Loucy (cell line): ENCODE measurements around the gene ORAI3.
A peak's percentile ranks its signal among the peaks of the same experiment; 100 is the strongest.

Experiments used
- H2AFZ ChIP-seq: fragments of 200-600 bp; sonication (generic); 2 replicates; pipeline ENCODE4 v1.6.0; 2016; ENCODE audit warnings: antibody characterized with exemption, mild to moderate bottlenecking, low read length, moderate library complexity
- H3F3A ChIP-seq: fragments of 200-600 bp; 2 replicates; pipeline ENCODE4 v1.6.0; 2016; ENCODE audit warnings: antibody characterized with exemption, low read depth, mild to moderate bottlenecking
- H3K27me3 ChIP-seq: fragments of 200-600 bp; sonication (generic); 2 replicates; pipeline ENCODE4 v1.6.1; 2014; ENCODE audit warnings: low read length, mild to moderate bottlenecking; ENCODE audit not compliant: insufficient read depth, poor library complexity, severe bottlenecking
- H3K36me3 ChIP-seq: fragments of 200-600 bp; sonication (generic); 2 replicates; pipeline ENCODE4 v1.6.1; 2016; ENCODE audit warnings: low read length; ENCODE audit not compliant: insufficient read depth
- H3K4me1 ChIP-seq: fragments of 200-600 bp; sonication (generic); 2 replicates; pipeline ENCODE4 v1.5.1; 2014; ENCODE audit warnings: low read length, mild to moderate bottlenecking; ENCODE audit not compliant: insufficient read depth, poor library complexity, severe bottlenecking
- H3K4me2 ChIP-seq: fragments of 200-600 bp; sonication (generic); 2 replicates; pipeline ENCODE4 v1.6.0; 2014; ENCODE audit warnings: antibody characterized with exemption, low read length, low read depth, mild to moderate bottlenecking; ENCODE audit not compliant: poor library complexity, severe bottlenecking
- H3K4me3 ChIP-seq: fragments of 200-600 bp; sonication (generic); 2 replicates; pipeline ENCODE4 v1.5.1; 2014; ENCODE audit warnings: low read length, mild to moderate bottlenecking, mixed read lengths; ENCODE audit not compliant: poor library complexity, severe bottlenecking
- H3K79me2 ChIP-seq: fragments of 200-600 bp; sonication (generic); 2 replicates; pipeline ENCODE4 v1.6.1; 2014; ENCODE audit warnings: low read length; ENCODE audit not compliant: insufficient read depth
- H3K9ac ChIP-seq: fragments of 200-600 bp; sonication (generic); 2 replicates; pipeline ENCODE4 v1.6.0; 2014; ENCODE audit warnings: mild to moderate bottlenecking, low read depth, low read length, moderate library complexity; ENCODE audit not compliant: poor library complexity, severe bottlenecking
- H3K9me2 ChIP-seq: fragments of 200-600 bp; sonication (generic); replicated peaks from 2 replicates; pipeline ENCODE4 v1.6.1; 2016; ENCODE audit warnings: low read depth, low read length, mixed read lengths
- H3K9me3 ChIP-seq: fragments of 200-600 bp; sonication (generic); 2 replicates; pipeline ENCODE4 v1.6.1; 2014; ENCODE audit warnings: mild to moderate bottlenecking, antibody characterized with exemption, low read length, low read depth; ENCODE audit not compliant: insufficient read depth
- H4K20me1 ChIP-seq: fragments of 200-600 bp; sonication (generic); 2 replicates; pipeline ENCODE4 v1.6.0; 2014; ENCODE audit warnings: antibody characterized with exemption, low read length, mild to moderate bottlenecking; ENCODE audit not compliant: insufficient read depth, poor library complexity, severe bottlenecking
- CTCF ChIP-seq: fragments of 200-600 bp; sonication (generic); conservative IDR thresholded peaks from 2 replicates; pipeline ENCODE4 v1.5.1; 2014; ENCODE audit warnings: mild to moderate bottlenecking, antibody characterized with exemption, low read length
- EZH2phosphoT487 ChIP-seq: fragments of 200-600 bp; IDR thresholded peaks from 2 replicates; pipeline ENCODE4 v1.6.1; 2018; ENCODE audit warnings: antibody characterized with exemption, mild to moderate bottlenecking, moderate library complexity, borderline replicate concordance

The ORAI3 gene

GRCh38 chr16:30971298-30971697 is 22.4 kb downstream of the ORAI3 start:
- no peak overlapping the region for H2AFZ ChIP-seq
- no peak for TF ChIP-seq CTCF
- no peak for TF ChIP-seq EZH2phosphoT487
- H3K36me3 ChIP-seq = peaks cover 66% of the 10 kb centered on the region; the same call in 1 of the 2 replicates

GRCh38 chr16:30972872-30973271 is 24.0 kb downstream of the ORAI3 start:
- no peaks in the 10 kb centered on the region for H4K20me1 ChIP-seq
- no peak overlapping the region for H3K4me3 ChIP-seq
- no peak overlapping the region for H3K4me2 ChIP-seq
- H3K36me3 ChIP-seq = peaks cover 59% of the 10 kb centered on the region; the same call in 1 of the 2 replicates
- H3K27me3 ChIP-seq = no peaks in the 10 kb centered on the region
- peak; percentile 31; the same call in 1 of the 2 replicates for TF ChIP-seq CTCF
- no peak for TF ChIP-seq EZH2phosphoT487
- no peak overlapping the region for H2AFZ ChIP-seq
- H3K4me1 ChIP-seq = no peaks in the 10 kb centered on the region
- H3K9me2 ChIP-seq = no peaks in the 10 kb centered on the region
- H3K9me3 ChIP-seq = no peaks in the 10 kb centered on the region
- no peak overlapping the region for H3K9ac ChIP-seq
- no peaks in the 10 kb centered on the region for H3K79me2 ChIP-seq
- no peaks in the 10 kb centered on the region for H3F3A ChIP-seq

More at GRCh38 chr16:30971298-30971697, 22.4 kb downstream of the ORAI3 start:
- no peak overlapping the region for H3K4me2 ChIP-seq
- no peak overlapping the region for H3K9ac ChIP-seq
- H4K20me1 ChIP-seq = no peaks in the 10 kb centered on the region
- H3K9me3 ChIP-seq = no peaks in the 10 kb centered on the region
- H3K9me2 ChIP-seq = no peaks in the 10 kb centered on the region
- no peaks in the 10 kb centered on the region for H3F3A ChIP-seq
- H3K4me3 ChIP-seq = no peak overlapping the region
- no peaks in the 10 kb centered on the region for H3K27me3 ChIP-seq
- H3K4me1 ChIP-seq = no peaks in the 10 kb centered on the region
- H3K79me2 ChIP-seq = no peaks in the 10 kb centered on the region

- Histone ChIP-seq H3K36me3 (peaks cover 58% of the 10 kb centered on the region; the same call in 1 of the 2 replicates), H3F3A (no peaks in the 10 kb centered on the region), H3K4me1 (no peaks in the 10 kb centered on the region), H3K9ac (no peak overlapping the region), H3K4me2 (no peak overlapping the region), H3K27me3 (no peaks in the 10 kb centered on the region), H2AFZ (no peak overlapping the region), H3K79me2 (no peaks in the 10 kb centered on the region), H3K4me3 (no peak overlapping the region), H3K9me3 (no peaks in the 10 kb centered on the region), H4K20me1 (no peaks in the 10 kb centered on the region), H3K9me2 (no peaks in the 10 kb centered on the region)
- no peak for TF ChIP-seq EZH2phosphoT487
- TF ChIP-seq CTCF = no peak
Observed at GRCh38 chr16:30974348-30974747, 25.5 kb downstream of the ORAI3 start.
